HG03095 (cell line): Measurements from ENCODE around the gene ZNF318.

Experiments
- ATAC-seq: cut with Tn5 transposase; IDR thresholded peaks from one replicate; pipeline ENCODE4 v1.9.1; 2021; ENCODE audit warnings: moderate library complexity; ENCODE audit not compliant: unreplicated experiment

ZNF318 gene

DNA sequence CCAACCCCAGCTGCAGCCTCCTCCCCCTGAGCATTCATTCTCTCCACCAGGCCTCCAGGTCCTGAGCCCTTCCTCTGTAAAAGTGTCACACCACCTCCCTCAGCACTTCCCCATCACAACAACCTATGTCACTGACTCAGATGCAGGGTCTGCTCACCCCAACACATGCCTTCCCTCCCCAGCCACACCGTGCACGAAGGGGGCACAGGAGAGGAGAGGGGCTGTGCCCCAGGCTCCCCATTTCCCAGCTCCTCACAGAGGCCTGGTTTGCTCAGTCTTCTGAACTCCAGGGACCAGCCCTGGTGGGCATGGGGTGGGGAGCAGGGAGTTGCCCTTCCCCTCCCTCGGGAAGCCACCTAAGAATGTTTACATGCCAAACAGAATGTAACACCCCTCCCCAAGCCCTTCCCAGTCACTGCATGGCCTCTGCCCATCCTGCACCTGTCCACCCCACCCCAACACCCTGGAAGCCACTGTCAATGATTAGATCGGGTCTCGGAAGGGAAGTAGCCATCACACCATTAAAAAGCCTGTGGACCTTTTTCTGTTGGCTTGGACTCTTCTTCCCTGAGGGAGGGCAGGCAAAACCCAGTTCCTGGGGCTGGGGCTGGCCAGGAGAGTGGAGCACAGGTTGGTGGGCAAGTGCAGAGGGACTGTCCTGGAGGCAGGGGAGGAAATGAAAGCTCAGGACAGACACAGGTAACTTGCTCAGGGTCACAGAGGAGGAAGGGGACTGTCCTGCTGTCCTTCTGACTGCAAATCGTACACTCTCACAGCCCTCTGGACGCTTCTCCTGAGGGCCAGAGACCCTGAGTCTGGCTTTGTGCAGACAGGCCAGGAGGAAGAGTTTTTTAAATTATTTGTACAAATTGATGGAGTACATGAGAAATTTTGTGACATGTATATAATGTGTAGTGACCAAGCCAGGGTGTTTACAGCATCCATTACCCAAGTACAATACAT lies 81.4 kb downstream of the ZNF318 start:
- ATAC-seq, result no peak

DNA sequence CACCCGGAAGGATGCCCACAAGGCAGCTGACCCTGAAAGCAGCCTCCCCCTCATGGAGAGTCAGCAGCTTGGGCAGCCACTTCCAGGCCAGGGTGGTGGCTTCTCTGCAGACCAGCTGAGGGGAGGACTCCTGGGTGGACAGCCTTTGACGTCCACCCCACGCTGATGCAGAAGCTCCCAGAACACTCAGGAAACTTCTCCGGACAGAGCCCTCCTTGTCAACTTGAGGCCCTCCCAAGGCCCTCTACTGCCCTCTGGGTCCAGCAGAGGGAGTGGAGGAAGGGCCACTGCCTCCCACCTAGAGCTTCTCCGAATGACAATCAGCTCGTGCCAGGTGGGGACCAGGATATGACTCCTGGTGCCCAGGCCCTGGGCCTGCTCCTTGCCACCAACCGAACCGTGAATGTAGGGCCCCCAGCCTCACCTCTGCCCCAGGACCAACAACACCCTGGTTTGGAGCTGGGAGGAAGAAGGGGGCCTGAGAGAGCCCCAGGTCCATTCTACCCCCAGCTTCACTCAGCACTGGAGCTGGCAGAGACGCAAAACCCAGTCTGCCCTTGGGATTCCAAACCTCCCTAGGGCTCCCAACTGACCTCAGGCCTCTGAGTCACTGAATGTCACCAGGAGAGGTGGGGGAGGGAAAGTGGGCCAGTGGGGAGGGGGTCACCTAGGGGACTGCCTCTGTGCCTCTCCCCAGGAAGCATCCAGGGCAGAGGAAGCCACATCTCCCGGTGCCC lies 82.3 kb downstream of the ZNF318 start:
- ATAC-seq, result no peak

DNA sequence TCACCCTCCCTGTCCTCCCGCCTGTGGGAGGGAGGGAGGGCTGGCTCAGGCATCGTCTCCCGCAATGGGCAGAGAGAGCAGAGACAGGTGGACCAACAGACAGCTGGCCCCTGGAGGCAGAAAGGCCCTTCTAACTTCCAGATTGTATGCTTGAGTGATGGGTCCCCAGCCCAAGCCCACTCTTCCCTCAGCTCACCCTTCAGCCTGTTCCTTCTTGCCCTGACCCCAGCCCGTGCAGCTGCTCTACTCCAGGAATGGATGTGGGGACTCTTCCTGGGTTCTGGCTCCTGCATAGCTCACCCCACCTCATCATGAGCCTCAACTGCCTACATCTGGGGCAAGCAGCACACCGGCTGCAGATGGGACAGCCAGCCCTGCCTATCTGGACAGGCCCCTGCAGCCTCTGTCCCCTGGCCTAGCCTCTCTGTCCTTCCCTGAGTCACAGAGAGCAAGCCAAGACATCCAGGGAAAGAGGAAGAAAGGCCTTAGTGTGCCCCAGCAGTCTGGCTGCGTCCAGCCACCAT lies 82.9 kb downstream of the ZNF318 start:
- no peak for ATAC-seq
